ENCODE measurements around the gene NDST3.

DNA sequence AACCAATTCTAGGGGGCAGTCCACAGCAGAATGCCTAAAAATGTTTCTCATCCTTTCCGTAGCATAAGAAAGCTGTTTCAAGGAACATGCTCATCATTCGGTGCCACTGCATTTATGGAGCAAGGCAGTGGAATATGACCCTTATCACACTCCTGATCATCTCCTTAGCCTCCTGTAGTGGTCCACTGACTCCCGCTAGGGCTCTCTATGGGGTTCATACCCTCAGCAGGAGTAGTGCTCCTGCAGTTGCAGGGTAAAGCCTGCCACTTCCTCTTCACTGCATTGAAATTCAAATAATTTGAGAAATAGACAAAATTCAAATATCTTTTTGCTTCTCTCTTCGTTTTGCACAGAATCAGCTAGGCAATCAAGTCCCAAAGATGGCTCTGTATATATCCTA lies 107.0 kb downstream of the NDST3 start:
- TF ChIP-seq CTCF (conservative IDR thresholded peaks at IDR 0.05; ENCODE audit: low read depth, low read length) (no peak), EZH2phosphoT487 (IDR thresholded peaks at IDR 0.05; ENCODE audit: borderline replicate concordance, low read length) (no peak), EZH2 (IDR thresholded peaks at IDR 0.05; ENCODE audit: low read length, unreplicated experiment) (no peak)
